IMR-90 (cell line): ENCODE results near the gene CERS1. TPM values are rescaled to one million over a fixed set of nuclear protein-coding genes. Genes with fewer than 3 reads are reported as not detected.

Experiments used
- ATAC-seq: fragments of 200-7000 bp; cut with Tn5 transposase; 2 replicates; pipeline ENCODE4 v1.9.1; 2020; ENCODE audit warnings: low read depth, mild to moderate bottlenecking, moderate library complexity
- BruUV-seq: library from RNA; stranded (reverse); fragments of 400-500 nt; replicated peaks from 2 replicates; lab custom pipeline; 2021; lab: Mats Ljungman, UMichigan
- CTCF ChIA-PET: fragments of 300-600 bp; formaldehyde crosslinking; extraction: SDS; loops from one replicate; lab custom pipeline; 2021; ENCODE audit warnings: antibody characterized with exemption; lab: Yijun Ruan, JAX
- POLR2A ChIA-PET: fragments of 300-600 bp; sonication (Branson Sonifier 250); formaldehyde crosslinking; loops from one replicate; lab custom pipeline; 2022; ENCODE audit warnings: antibody characterized with exemption; ENCODE audit not compliant: unreplicated experiment; lab: Charles Lee
- DNase-seq: peaks from one replicate; pipeline ENCODE4 v3.0.0; 2013
- H2AFZ ChIP-seq: replicated peaks from 2 replicates; pipeline ENCODE3; 2013; ENCODE audit warnings: low read length, mild to moderate bottlenecking; ENCODE audit not compliant: poor library complexity
- H2AK5ac ChIP-seq: 2 replicates; pipeline ENCODE4 v1.6.1; 2013; ENCODE audit warnings: low read depth, low read length, inconsistent platforms
- H2AK9ac ChIP-seq: replicated peaks from 2 replicates; pipeline ENCODE3; 2013; ENCODE audit warnings: mild to moderate bottlenecking, low read depth, low read length, moderate library complexity; ENCODE audit not compliant: poor library complexity
- H2BK120ac ChIP-seq: 2 replicates; pipeline ENCODE4 v1.6.1; 2013; ENCODE audit warnings: low read depth, low read length, inconsistent platforms
- H2BK15ac ChIP-seq: 3 replicates; pipeline ENCODE4 v1.6.1; 2013; ENCODE audit warnings: low read depth, low read length, inconsistent platforms
- H2BK20ac ChIP-seq: 2 replicates; pipeline ENCODE4 v1.6.1; 2013; ENCODE audit warnings: low read depth, mild to moderate bottlenecking, inconsistent platforms, low read length, moderate library complexity
- H2BK5ac ChIP-seq: 2 replicates; pipeline ENCODE4 v1.6.1; 2013; ENCODE audit warnings: mild to moderate bottlenecking, low read depth, low read length, inconsistent platforms; ENCODE audit not compliant: poor library complexity, severe bottlenecking
- H3K14ac ChIP-seq: replicated peaks from 2 replicates; pipeline ENCODE4 v1.6.1; 2013; ENCODE audit warnings: low read depth, low read length, inconsistent platforms
- H3K18ac ChIP-seq: 2 replicates; pipeline ENCODE4 v1.6.1; 2013; ENCODE audit warnings: low read depth, low read length, control low read depth
- H3K23ac ChIP-seq: 2 replicates; pipeline ENCODE4 v1.6.1; 2013; ENCODE audit warnings: low read depth, low read length, inconsistent platforms
- H3K27ac ChIP-seq: 2 replicates; pipeline ENCODE4 v1.5.1; 2013; ENCODE audit warnings: mild to moderate bottlenecking, control low read depth, low read length; ENCODE audit not compliant: insufficient read depth
- H3K27me3 ChIP-seq: 2 replicates; pipeline ENCODE4 v1.6.1; 2013; ENCODE audit warnings: low read length; ENCODE audit not compliant: control insufficient read depth, insufficient read depth
- H3K36me3 ChIP-seq: 2 replicates; pipeline ENCODE4 v1.6.1; 2013; ENCODE audit warnings: low read length, mixed read lengths; ENCODE audit not compliant: control insufficient read depth, insufficient read depth
- H3K4ac ChIP-seq: 2 replicates; pipeline ENCODE4 v1.6.1; 2013; ENCODE audit warnings: low read depth, low read length, inconsistent platforms
- H3K4me1 ChIP-seq: 2 replicates; pipeline ENCODE4 v1.6.1; 2013; ENCODE audit warnings: low read length, mixed read lengths; ENCODE audit not compliant: control insufficient read depth, insufficient read depth
- H3K4me2 ChIP-seq: 2 replicates; pipeline ENCODE4 v1.6.1; 2013; ENCODE audit warnings: low read depth, mild to moderate bottlenecking, control low read depth, low read length, moderate library complexity
- H3K4me3 ChIP-seq: 2 replicates; pipeline ENCODE4 v1.5.1; 2013; ENCODE audit warnings: low read depth, mild to moderate bottlenecking, control low read depth, low read length, moderate library complexity; ENCODE audit not compliant: insufficient read depth
- H3K56ac ChIP-seq: 2 replicates; pipeline ENCODE4 v1.6.1; 2013; ENCODE audit warnings: low read length, inconsistent platforms; ENCODE audit not compliant: insufficient read depth; ENCODE audit errors: extremely low read depth
- H3K79me1 ChIP-seq, 2 experiments: 2 replicates each; pipeline ENCODE4 v1.6.1; 2013; ENCODE audit warnings: low read length in 2 of 2, inconsistent platforms in 1 of 2, low read depth in 1 of 2
- H3K9ac ChIP-seq: 2 replicates; pipeline ENCODE4 v1.6.1; 2013; ENCODE audit warnings: low read depth, low read length, control low read depth
- H3K9me1 ChIP-seq: 2 replicates; pipeline ENCODE4 v1.6.1; 2013; ENCODE audit warnings: low read length, inconsistent platforms; ENCODE audit not compliant: insufficient read depth
- H3K9me3 ChIP-seq: 2 replicates; pipeline ENCODE4 v1.6.1; 2013; ENCODE audit warnings: low read length; ENCODE audit not compliant: control insufficient read depth, insufficient read depth
- H4K20me1 ChIP-seq: 2 replicates; pipeline ENCODE4 v1.6.1; 2013; ENCODE audit warnings: low read length, inconsistent platforms; ENCODE audit not compliant: insufficient read depth
- H4K5ac ChIP-seq: 2 replicates; pipeline ENCODE4 v1.6.1; 2013; ENCODE audit warnings: mild to moderate bottlenecking, low read depth, low read length, control low read depth
- H4K8ac ChIP-seq, 2 experiments: 2 replicates each; pipeline ENCODE4 v1.6.1; 2013; ENCODE audit warnings: low read depth in 2 of 2, low read length in 2 of 2, control low read depth in 1 of 2, inconsistent platforms in 1 of 2
- H4K91ac ChIP-seq: 2 replicates; pipeline ENCODE4 v1.6.1; 2013; ENCODE audit warnings: low read depth, low read length, inconsistent platforms; ENCODE audit not compliant: insufficient read depth
- MAFK ChIP-seq: IDR thresholded peaks from 2 replicates; pipeline ENCODE4 v1.6.1; 2012; ENCODE audit warnings: low read depth, low read length, improper control_type of control experiment
- WGBS, 2 experiments: methylation state at CpG; one replicate each; pipeline versions ENCODE4 v1.1.5 to v1.1.7; 2013; ENCODE audit warnings: missing lambda C conversion rate in 2 of 2; ENCODE audit not compliant: insufficient read length in 1 of 2; ENCODE audit errors: extremely low coverage in 2 of 2; 5-methylcytosine and 5-hydroxymethylcytosine counted together
- dilution Hi-C: fragments of 300-500 bp; cut with HindIII; formaldehyde crosslinking; loops from one replicate; pipeline ENCODE4 v1.14.3; 2018; ENCODE audit warnings: low sequenced_read_pairs; ENCODE audit not compliant: unreplicated experiment
- in situ Hi-C: fragments of 300-500 bp; cut with MboI; formaldehyde crosslinking; loops from 3 replicates; pipeline ENCODE4 v1.14.3; 2019; ENCODE audit warnings: low sequenced_read_pairs, inconsistent platforms, mixed read lengths
- intact Hi-C: fragments of 100-400 bp; cut with micrococcal nuclease; formaldehyde crosslinking; loops from 2 replicates; pipeline ENCODE4 v1.10.0; 2022
- polyA plus RNA-seq, 3 experiments: library from polyadenylated mRNA; depleted of rRNA; stranded (reverse); fragments of >200 nt; gene quantifications; 2 replicates each; pipeline ENCODE4 v1.2.3, GENCODE V29; 2012; ENCODE audit warnings: low replicate concordance in 1 of 3
- total RNA-seq: library from RNA; depleted of rRNA; stranded (reverse); fragments of >200 nt; gene quantifications from 2 replicates; pipeline ENCODE4 v1.2.3, GENCODE V29; 2012

CERS1 gene
- total and polyA plus RNA-seq, 2 of the 4 experiments (the other 2 are of a cell fraction), result 0.90 to 4.3 TPM

GRCh38 chr19:18833141-18833476, 62.8 kb downstream of the CERS1 start:
- H2BK5ac ChIP-seq, result no peak overlapping the region
- no peak overlapping the region for H2AK5ac ChIP-seq
- peak overlapping the region; percentile 13; the same call in 1 of the 2 replicates for H3K4ac ChIP-seq
- ATAC-seq (peak; percentile 3; the same call in 1 of the 2 replicates), DNase-seq (no peak)
- POLR2A ChIA-PET, result no interaction called here
- no peak overlapping the region for H2BK20ac ChIP-seq
- H3K56ac ChIP-seq, result no peak overlapping the region
- no CpG with 5 or more reads among the region's 9 CpGs for WGBS, 2 experiments
- TF ChIP-seq MAFK, result no peak
- peak overlapping the region; percentile 58; the same call in 1 of the 2 replicates for H3K14ac ChIP-seq
- H4K8ac ChIP-seq, result no peak overlapping the region
- peak overlapping the region; percentile 69; the same call in 1 of the 2 replicates for H3K27ac ChIP-seq
- peaks cover 0 to 56% of the 10 kb centered on the region in 2 experiments; a peak in 3 of 4 replicates for H3K79me1 ChIP-seq
- peaks cover 62% of the 10 kb centered on the region for H4K20me1 ChIP-seq
- CTCF ChIA-PET, result no interaction called here
- peak overlapping the region; percentile 96 for H3K4me2 ChIP-seq
- H3K4me3 ChIP-seq, result peak overlapping the region; percentile 80
- H4K5ac ChIP-seq, result no peak overlapping the region
- peaks cover 12% of the 10 kb centered on the region for H3K36me3 ChIP-seq
- intact Hi-C loops, result loop anchor here (5.0 kb wide), 1 partner anchor 246 kb away; the partner anchor contains the start of gene REX1BD
- BruUV-seq, result no TSS peak
- no peaks in the 10 kb centered on the region for H3K9me3 ChIP-seq
- peak overlapping the region; percentile 53; the same call in 1 of the 2 replicates for H3K23ac ChIP-seq
- no peak overlapping the region for H4K91ac ChIP-seq
- H2BK15ac ChIP-seq, result no peak overlapping the region
- H3K9ac ChIP-seq, result peak overlapping the region; percentile 77
- dilution Hi-C loops, result no loop called here
- H2AK9ac ChIP-seq, result peak overlapping the region; percentile 96
- peaks cover 18% of the 10 kb centered on the region for H3K4me1 ChIP-seq
- no peak overlapping the region for H3K18ac ChIP-seq
- no peaks in the 10 kb centered on the region for H3K27me3 ChIP-seq
- in situ Hi-C loops, result no loop called here
- H3K9me1 ChIP-seq, result peaks cover 23% of the 10 kb centered on the region
- H2AFZ ChIP-seq, result no peak overlapping the region
- no peak overlapping the region for H2BK120ac ChIP-seq
